NCI-H460 (cell line): Measurements from ENCODE around the gene MAP9. TPM values are rescaled to one million over a fixed set of nuclear protein-coding genes. Genes with fewer than 3 reads are reported as not detected.
"Not testable (repeated sequence)": the region's sequence is repeated elsewhere in the genome, so short reads cannot be mapped to it uniquely, and the experiment has no call there.

Experiments
- DNase-seq: peaks from one replicate; pipeline ENCODE4 v3.0.0-alpha.2; 2016; ENCODE audit warnings: low read depth; ENCODE audit errors: extremely low read depth
- polyA plus RNA-seq: library from polyadenylated mRNA; depleted of rRNA; stranded (reverse); fragments of >200 nt; gene quantifications from 2 replicates; pipeline ENCODE4 v1.2.3, GENCODE V29; 2014; cell fraction: nucleus; rRNA removed
- total RNA-seq: library from RNA; depleted of rRNA; stranded (reverse); fragments of >200 nt; shearing (Covaris generic); gene quantifications from 2 replicates; pipeline ENCODE4 v1.2.3, GENCODE V29; 2014; rRNA removed

Gene MAP9
- total RNA-seq, result 13.0 and 13.8 TPM in 2 replicates
- polyA plus RNA-seq, result 8.0 and 10.6 TPM in 2 replicates

- peak; percentile 92 for DNase-seq
Measured at GRCh38 chr4:155376387-155377268, at the start of gene MAP9. TSS of gene MAP9 (minus strand) at chr4:155376965. CDS start at chr4:155375850, 1,115 bp downstream.

GRCh38 chr4:155424778-155425177 is 48.0 kb upstream of the MAP9 start:
- DNase-seq, result not testable (repeated sequence)

- DNase-seq, result no peak
Measured at GRCh38 chr4:155423671-155424070, 46.9 kb upstream of the MAP9 start.

GRCh38 chr4:155419266-155419665 is 42.5 kb upstream of the MAP9 start:
- no peak for DNase-seq

- no peak for DNase-seq
Measured at GRCh38 chr4:155415662-155416061, 38.9 kb upstream of the MAP9 start.

GRCh38 chr4:155413451-155413850 is 36.7 kb upstream of the MAP9 start:
- DNase-seq, result no peak

GRCh38 chr4:155411546-155411945 is 34.8 kb upstream of the MAP9 start:
- DNase-seq, result no peak

- DNase-seq, result no peak
Measured at GRCh38 chr4:155408796-155409195, 32.0 kb upstream of the MAP9 start.

GRCh38 chr4:155407480-155407879 is 30.7 kb upstream of the MAP9 start:
- no peak for DNase-seq

GRCh38 chr4:155405059-155405458 is 28.3 kb upstream of the MAP9 start:
- no peak for DNase-seq

GRCh38 chr4:155403886-155404285 is 27.1 kb upstream of the MAP9 start:
- DNase-seq, result peak; percentile 41

- no peak for DNase-seq
Measured at GRCh38 chr4:155402941-155403340, 26.2 kb upstream of the MAP9 start.

GRCh38 chr4:155400893-155401292 is 24.1 kb upstream of the MAP9 start:
- DNase-seq, result no peak

- no peak for DNase-seq
Measured at GRCh38 chr4:155399974-155400697, 23.4 kb upstream of the MAP9 start.

- peak; percentile 54 for DNase-seq
Measured at GRCh38 chr4:155392481-155393184, 15.9 kb upstream of the MAP9 start.

- DNase-seq, result no peak
Measured at GRCh38 chr4:155391932-155392331, 15.2 kb upstream of the MAP9 start.

- no peak for DNase-seq
Measured at GRCh38 chr4:155388162-155388561, 11.4 kb upstream of the MAP9 start.

GRCh38 chr4:155383541-155383940 is 6.8 kb upstream of the MAP9 start:
- DNase-seq, result no peak

GRCh38 chr4:155377276-155377675 is 511 bp upstream of the MAP9 start:
- no peak for DNase-seq

- DNase-seq, result peak; percentile 17
Measured at GRCh38 chr4:155371432-155372043, 5.2 kb downstream of the MAP9 start.

GRCh38 chr4:155367608-155368007 is 9.2 kb downstream of the MAP9 start:
- DNase-seq, result no peak
